Lower leg skin (tissue), 3 donors: ENCODE data around the gene TNFRSF1B.

Source experiments
- POLR2A ChIP-seq, 2 donors: fragments of 450-650 bp; IDR thresholded peaks; one replicate each; pipeline ENCODE4 v1.6.1; 2016 to 2017; ENCODE audit warnings: antibody characterized with exemption in 2 of 2, mild to moderate bottlenecking in 1 of 2, moderate library complexity in 1 of 2
- TF ChIP-seq, protein P1 (sequence below), 3 donors: fragments of 450-650 bp; IDR thresholded peaks; one replicate each; pipeline ENCODE4 v1.5.1; 2016; ENCODE audit warnings: antibody characterized with exemption in 3 of 3, mild to moderate bottlenecking in 3 of 3, moderate library complexity in 2 of 3

- TF ChIP-seq, protein P1, sequence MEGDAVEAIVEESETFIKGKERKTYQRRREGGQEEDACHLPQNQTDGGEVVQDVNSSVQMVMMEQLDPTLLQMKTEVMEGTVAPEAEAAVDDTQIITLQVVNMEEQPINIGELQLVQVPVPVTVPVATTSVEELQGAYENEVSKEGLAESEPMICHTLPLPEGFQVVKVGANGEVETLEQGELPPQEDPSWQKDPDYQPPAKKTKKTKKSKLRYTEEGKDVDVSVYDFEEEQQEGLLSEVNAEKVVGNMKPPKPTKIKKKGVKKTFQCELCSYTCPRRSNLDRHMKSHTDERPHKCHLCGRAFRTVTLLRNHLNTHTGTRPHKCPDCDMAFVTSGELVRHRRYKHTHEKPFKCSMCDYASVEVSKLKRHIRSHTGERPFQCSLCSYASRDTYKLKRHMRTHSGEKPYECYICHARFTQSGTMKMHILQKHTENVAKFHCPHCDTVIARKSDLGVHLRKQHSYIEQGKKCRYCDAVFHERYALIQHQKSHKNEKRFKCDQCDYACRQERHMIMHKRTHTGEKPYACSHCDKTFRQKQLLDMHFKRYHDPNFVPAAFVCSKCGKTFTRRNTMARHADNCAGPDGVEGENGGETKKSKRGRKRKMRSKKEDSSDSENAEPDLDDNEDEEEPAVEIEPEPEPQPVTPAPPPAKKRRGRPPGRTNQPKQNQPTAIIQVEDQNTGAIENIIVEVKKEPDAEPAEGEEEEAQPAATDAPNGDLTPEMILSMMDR (IDR thresholded peaks at IDR 0.05) = no peak
- TF ChIP-seq POLR2A (IDR thresholded peaks at IDR 0.05) = no peak
Measured at GRCh38 chr1:12215118-12215961, 48.5 kb downstream of the TNFRSF1B start.
